Stomach (tissue), 9 donors: ENCODE measurements around the gene RPL36AL. TPM values are rescaled to one million over a fixed set of nuclear protein-coding genes. Genes with fewer than 3 reads are reported as not detected.

Experiments
- DNase-seq, 2 donors: peaks; one replicate each; pipeline versions ENCODE4 v3.0.0 to v3.0.0-alpha.2; 2013 to 2019
- H3K27ac ChIP-seq, 5 donors: fragments of 200-600 bp in 4 of 5; sonication (generic) in 4 of 5; one replicate each; pipeline ENCODE4 v1.5.1; 2013 to 2019; ENCODE audit warnings: mild to moderate bottlenecking in 1 of 5, moderate library complexity in 1 of 5
- H3K27me3 ChIP-seq, 3 donors: fragments of 200-600 bp; sonication (generic); one replicate each; pipeline ENCODE4 v1.5.1; 2017 to 2019; ENCODE audit warnings: mixed run types in 1 of 3
- H3K36me3 ChIP-seq, 4 donors: fragments of 200-600 bp; sonication (generic); 1 replicate in 3 of 4; 2 replicates in 1 of 4; pipeline ENCODE4 v1.5.1; 2016 to 2019
- H3K4me1 ChIP-seq, 4 donors: fragments of 200-600 bp; sonication (generic); one replicate each; pipeline ENCODE4 v1.5.1; 2016 to 2019
- H3K4me3 ChIP-seq, 4 donors: fragments of 200-600 bp; sonication (generic) in 3 of 4; one replicate each; pipeline ENCODE4 v1.5.1; 2016 to 2019; ENCODE audit warnings: mild to moderate bottlenecking in 1 of 4
- H3K9me3 ChIP-seq, 4 donors: fragments of 200-600 bp; sonication (generic); one replicate each; pipeline ENCODE4 v1.5.1; 2016 to 2019
- CTCF ChIP-seq, 7 experiments: fragments of 450-650 bp in 4 of 7; fragments of 200-600 bp in 3 of 7; sonication (generic) in 3 of 7; IDR thresholded peaks; one replicate each; pipeline ENCODE4 v1.5.1; 2016 to 2019; ENCODE audit warnings: antibody characterized with exemption in 7 of 7, control low read depth in 2 of 7, mild to moderate bottlenecking in 1 of 7
- EP300 ChIP-seq: sonication (generic); formaldehyde crosslinking; IDR thresholded peaks from one replicate; pipeline ENCODE4 v1.6.1; 2017; ENCODE audit warnings: antibody characterized with exemption
- POLR2A ChIP-seq, 4 donors: fragments of 450-650 bp; IDR thresholded peaks; one replicate each; pipeline ENCODE4 v1.6.1; 2016; ENCODE audit warnings: antibody characterized with exemption in 4 of 4, control low read depth in 2 of 4, mild to moderate bottlenecking in 1 of 4, moderate library complexity in 1 of 4
- POLR2AphosphoS5 ChIP-seq, 3 donors: sonication (generic); formaldehyde crosslinking; IDR thresholded peaks; one replicate each; pipeline ENCODE4 v1.6.1; 2016; ENCODE audit warnings: antibody characterized with exemption in 3 of 3
- WGBS, 5 donors: extraction: QIAGEN DNeasy Blood & Tissue Kit in 3 of 5; methylation state at CpG; one replicate each; pipeline versions ENCODE4 v1.1.5 to v1.1.7; 2013 to 2018; 5-methylcytosine and 5-hydroxymethylcytosine counted together
- intact Hi-C: fragments of 100-400 bp; cut with DNase I; formaldehyde crosslinking; loops from one replicate; pipeline ENCODE4 v1.15.1; 2023; ENCODE audit warnings: low total_unique reads
- polyA plus RNA-seq, 3 donors: library from polyadenylated mRNA; stranded (reverse); fragments of 200-250 nt; gene quantifications; one replicate each; pipeline ENCODE4 v1.2.3, GENCODE V29; 2013
- total RNA-seq, 5 donors: library from RNA; depleted of rRNA; stranded (reverse); fragments of >200 nt; gene quantifications; one replicate each; pipeline versions ENCODE4 v1.1.0 to v1.2.3, GENCODE V29; 2014 to 2016
- donor health status: healthy with polysubstance abuse.
- donor health status: Bipolar disorder and iron deficiency.
- donor health status: healthy.

RPL36AL gene
- total and polyA plus RNA-seq, 8 donors: 72.4 to 989 (median 195) TPM

- WGBS, 5 donors: 90 to 97% (median 94%) methylated on average over 4 of the region's 4 CpGs
- intact Hi-C loops: no loop called here
- Histone ChIP-seq H3K9me3 (no peaks in the 10 kb centered on the region), H3K36me3 (peaks cover 19 to 40% (median 35%) of the 10 kb centered on the region in 4 donors), H3K4me3 (no peak overlapping the region), H3K27ac (no peak overlapping the region), H3K4me1 (peaks cover 17 to 49% (median 32%) of the 10 kb centered on the region in 4 donors), H3K27me3 (no peaks in the 10 kb centered on the region)
- no peak for TF ChIP-seq EP300
- no peak for TF ChIP-seq CTCF (IDR thresholded peaks at IDR 0.05)
- TF ChIP-seq POLR2A (IDR thresholded peaks at IDR 0.05): no peak
- TF ChIP-seq POLR2AphosphoS5 (IDR thresholded peaks at IDR 0.05): no peak
- no peak for DNase-seq
Observed at GRCh38 chr14:49582113-49582977, 38.1 kb downstream of the RPL36AL start.

DNA sequence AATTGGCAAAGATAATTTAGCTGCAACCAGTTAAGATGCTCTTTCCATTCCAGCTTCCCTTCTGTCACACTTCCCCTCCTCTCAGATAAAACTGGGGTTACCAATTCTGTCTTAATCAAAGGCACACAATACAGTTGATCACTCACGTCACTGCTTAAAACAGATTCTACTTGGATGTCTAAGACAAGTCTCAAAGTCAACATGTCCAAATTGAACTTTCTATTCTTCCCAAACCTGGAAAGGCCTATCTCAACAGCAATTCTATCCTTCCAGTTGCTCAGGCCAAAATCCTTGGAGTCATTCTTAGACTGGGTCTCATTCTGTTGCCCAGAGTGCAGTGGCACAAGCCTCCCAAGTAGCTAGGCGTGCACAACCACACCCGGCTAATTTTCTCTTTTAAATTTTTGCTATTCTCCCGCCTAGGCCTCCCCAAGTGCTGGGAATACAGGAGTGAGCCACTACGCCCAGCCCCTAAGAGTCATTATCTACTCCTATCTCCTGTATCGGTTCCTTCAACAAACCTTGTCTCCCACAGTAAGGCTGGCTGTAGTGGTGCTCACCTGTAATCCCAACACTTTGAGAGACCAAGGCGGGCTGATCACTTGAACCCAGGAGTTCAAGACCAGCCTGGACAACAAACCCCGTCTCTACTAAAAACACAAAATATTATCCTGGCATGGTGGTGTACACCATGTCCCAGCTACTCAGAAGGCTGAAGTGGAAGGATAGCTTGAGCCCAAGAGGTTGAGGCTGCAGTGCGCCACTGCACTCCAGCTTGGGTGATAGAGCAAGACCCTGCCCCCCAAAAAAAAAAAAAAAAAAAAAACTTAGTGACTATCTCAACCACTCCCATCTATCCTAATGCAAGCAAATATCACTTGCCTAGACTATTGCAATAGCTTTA is 39.0 kb downstream of the RPL36AL start:
- Histone ChIP-seq H3K4me1 (peaks cover 17 to 42% (median 32%) of the 10 kb centered on the region in 4 donors), H3K9me3 (no peaks in the 10 kb centered on the region), H3K36me3 (peaks cover 28 to 49% (median 44%) of the 10 kb centered on the region in 4 donors), H3K27me3 (no peaks in the 10 kb centered on the region), H3K27ac (no peak overlapping the region), H3K4me3 (no peak overlapping the region)
- WGBS, 5 donors: 71 to 88% (median 81%) methylated on average over 9 of the region's 9 CpGs
- TF ChIP-seq POLR2AphosphoS5 (IDR thresholded peaks at IDR 0.05) (no peak), CTCF (IDR thresholded peaks at IDR 0.05) (no peak), EP300 (no peak), POLR2A (IDR thresholded peaks at IDR 0.05) (no peak)
- intact Hi-C loops: no loop called here
- DNase-seq: no peak

DNA sequence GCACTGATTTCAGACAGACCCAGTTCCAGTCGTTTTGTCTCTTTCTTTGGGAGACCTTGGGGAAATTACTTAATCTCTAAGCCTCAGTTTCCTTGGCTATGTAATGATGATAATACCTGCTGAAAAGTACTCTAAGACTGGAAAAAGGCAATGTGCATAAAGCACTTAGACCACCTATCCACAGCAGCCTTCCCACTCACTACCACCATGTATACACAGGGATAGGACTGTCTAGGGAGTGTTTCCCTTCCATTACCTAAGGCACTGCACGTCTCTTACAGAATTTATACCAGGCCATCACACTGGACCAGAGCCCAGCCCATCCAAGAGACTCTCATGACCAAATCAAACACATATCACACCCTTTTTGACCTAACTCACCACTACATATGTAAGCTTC is 40.6 kb downstream of the RPL36AL start:
- peaks cover 17 to 36% (median 25%) of the 10 kb centered on the region in 4 donors for H3K4me1 ChIP-seq
- no peak overlapping the region for H3K27ac ChIP-seq
- intact Hi-C loops: no loop called here
- no peak for TF ChIP-seq POLR2A (IDR thresholded peaks at IDR 0.05)
- no peak for TF ChIP-seq CTCF (IDR thresholded peaks at IDR 0.05)
- TF ChIP-seq EP300: no peak
- TF ChIP-seq POLR2AphosphoS5 (IDR thresholded peaks at IDR 0.05): no peak
- WGBS, 5 donors: 71 to 85% (median 77%) methylated on average over 2 of the region's 2 CpGs
- no peaks in the 10 kb centered on the region for H3K9me3 ChIP-seq
- H3K36me3 ChIP-seq: peaks cover 33 to 64% (median 54%) of the 10 kb centered on the region in 4 donors
- no peak for DNase-seq
- no peak overlapping the region for H3K4me3 ChIP-seq
- H3K27me3 ChIP-seq: no peaks in the 10 kb centered on the region

DNA sequence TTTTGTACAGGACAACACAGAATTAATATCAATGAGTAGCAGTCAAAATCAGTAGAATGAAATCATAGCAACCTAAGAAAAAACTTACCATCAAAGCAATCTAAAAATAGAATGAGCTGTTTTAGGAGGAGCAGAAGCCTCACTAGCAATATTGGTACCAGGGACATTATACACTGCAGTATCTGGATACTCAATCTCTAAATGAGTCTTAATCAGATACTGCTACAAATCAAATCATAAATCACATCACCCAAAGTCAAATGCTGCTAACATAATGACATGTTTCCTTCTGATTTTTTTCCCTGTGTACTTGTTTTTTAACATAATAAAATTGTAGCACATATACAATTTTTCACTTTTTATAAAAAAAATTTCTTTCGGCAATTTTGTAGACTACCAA is 42.3 kb downstream of the RPL36AL start:
- TF ChIP-seq EP300 (no peak), POLR2A (IDR thresholded peaks at IDR 0.05) (no peak), POLR2AphosphoS5 (IDR thresholded peaks at IDR 0.05) (no peak), CTCF (IDR thresholded peaks at IDR 0.05) (no peak)
- intact Hi-C loops: no loop called here
- H3K4me1 ChIP-seq: peaks cover 5 to 19% (median 10%) of the 10 kb centered on the region in 4 donors
- H3K27me3 ChIP-seq: no peaks in the 10 kb centered on the region
- no peaks in the 10 kb centered on the region for H3K9me3 ChIP-seq
- no peak overlapping the region for H3K27ac ChIP-seq
- no peak for DNase-seq
- 94 to 100% (median 96%) methylated on average over 1 of the region's 1 CpG for WGBS, 5 donors
- H3K4me3 ChIP-seq: no peak overlapping the region
- peaks cover 23 to 53% (median 48%) of the 10 kb centered on the region in 4 donors for H3K36me3 ChIP-seq
